Measurements from ENCODE around the gene PRRT1B.

DNA sequence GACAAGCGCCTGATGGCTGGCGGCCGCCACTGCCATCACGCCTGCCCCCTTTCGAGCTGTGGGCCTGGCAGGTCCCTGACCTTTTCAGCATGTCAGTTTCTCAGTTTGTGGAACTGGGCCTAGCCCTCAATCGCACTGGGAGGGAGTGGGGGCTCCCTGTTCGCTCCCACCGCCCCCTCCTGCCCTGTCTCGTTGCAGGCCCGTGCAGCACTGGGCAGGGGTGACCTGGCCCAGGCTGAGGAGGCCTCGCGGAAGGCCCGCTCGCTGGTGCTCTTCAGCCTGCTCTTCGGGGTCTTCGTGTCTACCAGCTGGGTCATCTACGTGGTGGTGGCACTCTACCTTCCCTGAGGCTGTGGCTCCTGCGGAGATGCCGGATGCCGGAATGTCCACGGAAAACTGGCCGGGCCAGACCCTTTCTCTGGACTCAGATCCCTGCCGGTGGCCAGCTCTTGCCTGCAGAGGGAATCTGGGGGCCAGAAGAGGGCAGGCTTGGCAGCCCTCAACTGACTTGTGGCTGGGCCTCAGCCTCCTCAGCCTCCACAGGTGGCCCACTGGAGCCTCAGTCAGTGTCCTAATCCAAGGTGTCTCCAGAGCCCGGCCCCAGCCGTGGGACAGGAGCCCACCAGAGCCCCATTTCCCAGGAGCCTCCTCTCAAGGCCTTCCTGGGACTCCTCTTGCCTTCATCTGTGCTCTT, 12.7 kb downstream of the PRRT1B start:
- TF ChIP-seq, protein P1, sequence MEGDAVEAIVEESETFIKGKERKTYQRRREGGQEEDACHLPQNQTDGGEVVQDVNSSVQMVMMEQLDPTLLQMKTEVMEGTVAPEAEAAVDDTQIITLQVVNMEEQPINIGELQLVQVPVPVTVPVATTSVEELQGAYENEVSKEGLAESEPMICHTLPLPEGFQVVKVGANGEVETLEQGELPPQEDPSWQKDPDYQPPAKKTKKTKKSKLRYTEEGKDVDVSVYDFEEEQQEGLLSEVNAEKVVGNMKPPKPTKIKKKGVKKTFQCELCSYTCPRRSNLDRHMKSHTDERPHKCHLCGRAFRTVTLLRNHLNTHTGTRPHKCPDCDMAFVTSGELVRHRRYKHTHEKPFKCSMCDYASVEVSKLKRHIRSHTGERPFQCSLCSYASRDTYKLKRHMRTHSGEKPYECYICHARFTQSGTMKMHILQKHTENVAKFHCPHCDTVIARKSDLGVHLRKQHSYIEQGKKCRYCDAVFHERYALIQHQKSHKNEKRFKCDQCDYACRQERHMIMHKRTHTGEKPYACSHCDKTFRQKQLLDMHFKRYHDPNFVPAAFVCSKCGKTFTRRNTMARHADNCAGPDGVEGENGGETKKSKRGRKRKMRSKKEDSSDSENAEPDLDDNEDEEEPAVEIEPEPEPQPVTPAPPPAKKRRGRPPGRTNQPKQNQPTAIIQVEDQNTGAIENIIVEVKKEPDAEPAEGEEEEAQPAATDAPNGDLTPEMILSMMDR (IDR thresholded peaks at IDR 0.05; ENCODE audit: low read depth, low read length) = no peak
- no peak for TF ChIP-seq EZH2phosphoT487 (IDR thresholded peaks at IDR 0.05; ENCODE audit: low read depth)

Data from OCI-LY3 (cell line).